IPS-20b (cell line): Measurements from ENCODE around the gene NHSL1.

Experiments used
- H3K27ac ChIP-seq: one replicate; pipeline ENCODE4 v1.5.1; 2013; ENCODE audit warnings: low read length
- H3K27me3 ChIP-seq: 2 replicates; pipeline ENCODE4 v1.6.1; 2013; ENCODE audit warnings: mild to moderate bottlenecking, low read length, inconsistent platforms; ENCODE audit not compliant: insufficient read depth
- H3K36me3 ChIP-seq: 2 replicates; pipeline ENCODE4 v1.6.1; 2013; ENCODE audit warnings: low read depth, mild to moderate bottlenecking, inconsistent platforms, low read length, moderate library complexity; ENCODE audit not compliant: insufficient read depth
- H3K4me1 ChIP-seq: 2 replicates; pipeline ENCODE4 v1.6.1; 2013; ENCODE audit warnings: mild to moderate bottlenecking, control low read depth, inconsistent platforms, low read length, moderate library complexity; ENCODE audit not compliant: insufficient read depth
- H3K4me3 ChIP-seq: 2 replicates; pipeline ENCODE4 v1.5.1; 2013; ENCODE audit warnings: mild to moderate bottlenecking, low read length, inconsistent platforms
- H3K9ac ChIP-seq: 2 replicates; pipeline ENCODE4 v1.6.1; 2013; ENCODE audit warnings: low read depth, mild to moderate bottlenecking, inconsistent platforms, low read length, moderate library complexity
- H3K9me3 ChIP-seq: 2 replicates; pipeline ENCODE4 v1.6.1; 2013; ENCODE audit warnings: mild to moderate bottlenecking, low read depth, low read length, inconsistent platforms; ENCODE audit not compliant: insufficient read depth

The NHSL1 gene

DNA sequence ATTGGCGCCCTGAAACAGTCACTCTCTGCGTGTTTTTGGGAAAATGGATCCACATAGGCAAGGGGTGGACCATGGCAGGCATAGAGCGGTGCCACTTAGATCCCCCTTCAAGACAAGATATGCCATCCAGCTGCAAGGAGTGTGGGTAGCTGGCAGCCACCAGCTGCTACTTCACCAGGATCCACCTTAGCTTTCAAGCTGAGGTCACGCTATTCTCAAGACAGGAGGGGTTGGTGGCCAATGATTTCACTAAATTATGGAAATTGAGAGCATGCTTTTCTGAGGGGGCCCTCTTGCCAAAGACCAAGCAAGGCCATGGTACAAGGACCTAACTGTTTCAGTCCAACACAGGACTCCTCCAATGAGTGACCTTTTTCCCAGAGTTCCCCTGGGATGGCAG, 78.9 kb downstream of the NHSL1 start:
- Histone ChIP-seq H3K36me3 (peaks cover 22% of the 10 kb centered on the region), H3K9me3 (no peaks in the 10 kb centered on the region), H3K4me1 (no peaks in the 10 kb centered on the region), H3K27me3 (no peaks in the 10 kb centered on the region), H3K9ac (no peak overlapping the region), H3K27ac (no peak overlapping the region), H3K4me3 (no peak overlapping the region)

DNA sequence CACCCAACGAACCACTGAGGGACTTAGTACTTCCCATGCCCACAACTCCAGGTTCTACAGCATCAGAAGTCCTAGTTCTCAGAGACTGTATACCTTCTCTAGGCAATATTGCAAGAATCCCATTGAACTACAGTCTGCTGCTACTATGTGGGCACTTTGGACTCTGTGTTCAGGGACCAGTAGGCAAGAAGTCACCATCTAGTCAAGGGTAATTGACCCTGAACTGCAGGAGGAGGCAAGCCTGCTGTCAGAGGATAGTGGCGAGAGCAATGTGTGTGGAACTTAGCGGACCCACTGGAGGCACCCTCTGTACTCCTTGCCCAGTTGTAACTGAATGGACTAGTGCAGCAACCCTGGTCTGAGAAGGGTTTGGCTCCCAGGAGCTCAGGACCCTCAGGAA, 79.5 kb downstream of the NHSL1 start:
- no peak overlapping the region for H3K9ac ChIP-seq
- no peak overlapping the region for H3K4me3 ChIP-seq
- no peaks in the 10 kb centered on the region for H3K9me3 ChIP-seq
- no peaks in the 10 kb centered on the region for H3K4me1 ChIP-seq
- H3K27ac ChIP-seq, result no peak overlapping the region
- H3K27me3 ChIP-seq, result no peaks in the 10 kb centered on the region
- peaks cover 22% of the 10 kb centered on the region for H3K36me3 ChIP-seq

DNA sequence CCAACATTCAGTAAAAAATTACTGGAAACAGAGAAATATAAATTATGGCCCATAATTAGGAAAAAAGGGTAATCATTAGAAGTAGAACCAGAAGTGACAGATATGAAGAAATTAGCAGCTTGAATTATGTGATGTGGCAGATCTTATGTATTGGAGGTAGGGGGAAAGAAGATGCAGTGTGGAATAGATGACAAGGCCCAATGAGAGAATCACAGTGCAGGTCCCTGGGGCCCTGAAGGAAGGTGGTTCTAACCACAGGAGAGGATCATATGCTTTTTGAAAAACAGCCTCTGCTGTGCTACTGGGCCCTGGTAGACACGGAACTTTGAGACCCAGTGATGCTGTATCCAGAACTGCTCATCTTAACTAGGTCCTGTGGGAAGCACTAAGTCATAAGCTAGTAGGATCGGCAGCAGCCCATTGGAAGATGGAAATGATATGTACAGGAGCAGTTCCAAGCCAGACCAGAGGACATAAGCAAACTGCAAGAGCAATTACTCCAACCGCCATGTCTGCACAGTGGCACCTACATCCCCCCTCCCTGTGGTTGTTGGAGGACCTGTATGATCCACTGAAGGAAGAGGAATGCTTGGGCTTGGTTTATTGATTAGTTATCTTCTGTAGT, 81.1 kb downstream of the NHSL1 start:
- no peak overlapping the region for H3K4me3 ChIP-seq
- H3K27me3 ChIP-seq, result no peaks in the 10 kb centered on the region
- no peaks in the 10 kb centered on the region for H3K9me3 ChIP-seq
- H3K4me1 ChIP-seq, result no peaks in the 10 kb centered on the region
- H3K36me3 ChIP-seq, result peaks cover 24% of the 10 kb centered on the region
- no peak overlapping the region for H3K9ac ChIP-seq
- H3K27ac ChIP-seq, result no peak overlapping the region

DNA sequence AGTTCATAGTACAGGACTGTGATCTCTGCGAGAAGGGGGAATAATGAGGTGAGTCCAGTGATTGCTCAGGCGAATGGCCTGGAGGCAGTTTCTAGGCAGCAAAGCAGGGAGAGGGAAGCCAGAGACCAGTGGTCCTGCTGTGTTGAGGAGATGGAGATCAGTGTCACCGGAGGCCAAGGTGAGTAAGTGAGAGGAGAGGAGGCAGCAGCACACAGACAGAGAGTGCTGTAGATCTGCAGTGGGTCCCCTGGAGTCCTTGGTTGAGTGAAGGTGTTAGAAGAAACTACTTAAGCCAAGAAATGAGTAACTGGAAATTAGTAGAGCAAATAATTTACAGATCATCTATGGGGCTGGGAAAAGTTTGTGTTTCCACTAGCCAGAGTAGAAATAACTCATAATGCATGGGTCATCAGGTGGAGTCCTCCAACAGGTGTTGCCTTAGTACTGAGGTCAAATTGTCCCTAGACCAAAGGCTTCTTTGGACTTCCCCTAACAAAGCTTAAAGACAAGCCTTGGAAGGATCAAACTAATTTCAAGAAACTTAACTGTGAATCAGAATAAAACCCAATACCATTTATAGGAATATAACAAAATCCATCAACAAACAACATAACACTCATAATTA, 81.7 kb downstream of the NHSL1 start:
- Histone ChIP-seq H3K4me3 (no peak overlapping the region), H3K27ac (no peak overlapping the region), H3K36me3 (peaks cover 28% of the 10 kb centered on the region), H3K9me3 (no peaks in the 10 kb centered on the region), H3K4me1 (no peaks in the 10 kb centered on the region), H3K27me3 (no peaks in the 10 kb centered on the region), H3K9ac (no peak overlapping the region)

DNA sequence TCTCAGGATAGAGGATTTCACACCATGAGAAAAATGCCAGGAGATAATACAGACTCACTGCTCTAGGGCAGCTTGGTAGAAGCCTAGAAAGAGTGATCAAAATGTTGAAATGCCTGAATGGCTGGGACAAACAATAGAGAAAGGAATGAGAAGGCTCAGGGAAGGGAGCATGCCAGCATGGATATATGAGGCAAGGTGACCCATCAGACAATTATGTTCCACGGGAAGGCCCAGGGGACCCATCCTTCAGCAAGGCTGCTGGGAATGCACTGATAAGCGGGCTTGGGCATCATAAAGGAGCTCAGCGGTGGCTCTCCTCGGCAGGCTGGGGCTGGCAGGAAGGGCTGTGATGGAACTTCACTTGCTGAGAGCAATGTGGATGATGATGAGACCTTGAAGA, 83.1 kb downstream of the NHSL1 start:
- no peak overlapping the region for H3K27ac ChIP-seq
- peaks cover 29% of the 10 kb centered on the region for H3K36me3 ChIP-seq

DNA sequence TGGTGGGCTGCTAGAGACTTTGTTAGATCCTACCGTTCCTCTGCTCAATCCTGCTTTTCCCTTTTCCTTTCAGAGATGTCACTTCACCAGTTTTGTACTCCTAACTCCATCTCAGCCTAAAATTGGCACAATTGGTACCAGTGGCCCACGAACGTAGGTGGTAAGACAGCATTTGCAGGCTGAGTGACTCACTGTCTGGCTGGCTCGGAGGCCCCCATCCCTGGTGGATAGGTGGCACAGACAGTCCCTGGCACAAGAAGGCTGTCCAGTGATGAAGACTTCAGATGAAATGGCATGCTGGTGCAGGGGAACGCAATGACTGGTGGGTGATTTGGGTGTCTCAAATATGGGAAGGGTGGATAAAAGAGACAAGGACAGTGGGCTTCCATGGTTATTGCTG, 84.2 kb downstream of the NHSL1 start:
- no peak overlapping the region for H3K27ac ChIP-seq
- H3K4me1 ChIP-seq, result no peaks in the 10 kb centered on the region
- peaks cover 35% of the 10 kb centered on the region for H3K36me3 ChIP-seq
- H3K9ac ChIP-seq, result no peak overlapping the region
- H3K4me3 ChIP-seq, result no peak overlapping the region
- no peaks in the 10 kb centered on the region for H3K27me3 ChIP-seq
- no peaks in the 10 kb centered on the region for H3K9me3 ChIP-seq

More for the DNA sequence above, 83.1 kb downstream of the NHSL1 start:
- Histone ChIP-seq H3K9me3 (no peaks in the 10 kb centered on the region), H3K27me3 (no peaks in the 10 kb centered on the region), H3K4me1 (no peaks in the 10 kb centered on the region), H3K9ac (no peak overlapping the region), H3K4me3 (no peak overlapping the region)

DNA sequence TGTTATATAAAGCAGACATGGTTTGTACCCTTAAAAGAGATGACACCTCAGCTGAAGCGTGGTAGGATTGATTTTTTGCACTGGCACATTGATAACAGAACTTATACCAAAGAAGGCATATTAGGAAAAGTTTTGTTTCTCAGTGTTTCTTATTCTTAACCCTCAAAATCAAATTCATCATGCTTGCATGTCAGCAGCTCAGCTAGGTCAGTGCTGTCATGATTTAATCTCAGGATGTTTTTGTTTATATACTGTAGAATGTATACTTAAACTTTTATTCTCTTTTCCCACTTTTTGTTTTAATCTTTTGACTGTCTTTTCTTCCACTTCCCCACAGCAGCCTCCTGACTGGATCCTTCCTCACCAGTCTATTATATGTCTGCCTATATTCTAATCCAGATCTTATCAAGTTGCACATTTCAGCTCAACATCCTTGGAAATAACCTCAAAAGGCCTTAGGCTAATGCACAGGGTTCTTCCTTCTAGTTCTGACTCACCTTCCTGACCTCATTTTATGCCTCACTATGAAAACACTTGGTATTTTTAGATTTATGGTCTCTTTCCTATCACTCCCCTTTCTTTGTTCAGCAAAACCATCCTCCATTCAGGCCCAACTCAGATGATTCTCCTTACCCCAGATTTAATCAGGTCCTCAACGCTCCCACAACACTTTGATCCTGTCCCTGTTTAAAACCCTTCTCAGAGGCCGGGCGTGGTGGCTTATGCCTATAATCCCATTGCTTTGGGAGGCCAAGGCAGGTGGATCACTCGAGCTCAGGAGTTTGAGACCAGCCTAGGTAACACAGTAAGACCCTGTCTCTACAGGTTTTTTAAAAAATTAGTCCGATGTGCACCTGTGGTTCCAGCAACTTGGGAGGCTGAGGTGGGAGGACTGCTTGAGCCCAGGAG, 88.1 kb downstream of the NHSL1 start:
- no peaks in the 10 kb centered on the region for H3K9me3 ChIP-seq
- peaks cover 73% of the 10 kb centered on the region for H3K36me3 ChIP-seq
- no peak overlapping the region for H3K27ac ChIP-seq
- H3K27me3 ChIP-seq, result no peaks in the 10 kb centered on the region
- H3K9ac ChIP-seq, result no peak overlapping the region
- no peak overlapping the region for H3K4me3 ChIP-seq
- no peaks in the 10 kb centered on the region for H3K4me1 ChIP-seq

DNA sequence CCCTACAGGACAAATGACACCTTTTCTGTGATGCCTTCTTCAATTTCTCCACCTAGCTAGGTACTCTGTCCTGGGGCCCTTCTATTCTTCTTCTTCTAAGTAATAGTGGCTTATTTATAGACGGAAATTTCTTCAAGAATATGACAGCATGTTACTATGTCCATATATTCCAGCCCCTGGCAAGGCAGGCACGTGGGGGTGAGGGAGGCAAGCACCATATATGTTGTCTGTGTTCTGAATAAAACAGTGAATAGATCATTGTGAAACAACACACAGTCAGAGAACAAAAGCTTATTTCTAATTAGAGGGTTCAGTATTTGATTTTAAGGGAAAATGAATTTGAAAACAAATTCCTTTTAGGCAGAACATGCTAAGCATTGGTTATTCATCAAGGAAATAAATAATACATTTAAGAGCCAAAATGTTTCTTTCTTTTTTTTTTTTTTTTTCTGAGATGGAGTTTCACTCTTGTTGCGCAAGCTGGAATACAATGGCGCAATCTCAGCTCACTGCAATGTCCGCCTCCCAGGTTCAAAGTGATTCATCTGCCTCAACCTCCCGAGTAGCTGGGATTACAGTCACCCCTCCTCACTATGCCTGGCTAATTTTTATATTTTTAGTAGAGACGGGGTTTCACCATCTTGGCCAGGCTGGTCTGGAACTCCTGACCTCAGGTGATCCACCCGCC, 89.1 kb downstream of the NHSL1 start:
- Histone ChIP-seq H3K4me3 (no peak overlapping the region), H3K27ac (no peak overlapping the region), H3K4me1 (no peaks in the 10 kb centered on the region), H3K9me3 (no peaks in the 10 kb centered on the region), H3K27me3 (no peaks in the 10 kb centered on the region), H3K36me3 (peaks cover 78% of the 10 kb centered on the region), H3K9ac (no peak overlapping the region)

DNA sequence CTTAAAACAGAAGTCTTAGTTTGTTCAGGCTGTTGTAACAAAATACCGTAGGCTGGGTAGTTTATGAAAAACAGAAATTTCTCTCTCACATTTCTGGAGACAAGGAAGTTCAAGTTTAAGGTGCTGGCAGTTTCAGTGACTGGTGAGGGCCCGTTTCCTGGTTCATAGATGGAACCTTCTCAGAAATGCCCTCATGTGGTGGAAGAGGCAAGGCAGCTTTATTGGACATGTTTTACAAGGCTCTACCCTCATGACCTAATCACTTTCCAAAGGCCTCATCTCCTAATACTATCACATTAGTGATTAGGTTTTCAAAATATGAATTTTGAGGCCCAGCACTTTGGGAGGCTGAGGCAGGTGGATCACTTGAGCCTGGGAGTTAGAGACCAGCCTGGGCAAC, 92.9 kb downstream of the NHSL1 start:
- H3K9ac ChIP-seq, result no peak overlapping the region
- no peak overlapping the region for H3K27ac ChIP-seq
- no peaks in the 10 kb centered on the region for H3K9me3 ChIP-seq
- no peaks in the 10 kb centered on the region; the same call in 1 of the 2 replicates for H3K27me3 ChIP-seq
- no peaks in the 10 kb centered on the region for H3K4me1 ChIP-seq
- peaks cover 55% of the 10 kb centered on the region for H3K36me3 ChIP-seq
- no peak overlapping the region for H3K4me3 ChIP-seq

DNA sequence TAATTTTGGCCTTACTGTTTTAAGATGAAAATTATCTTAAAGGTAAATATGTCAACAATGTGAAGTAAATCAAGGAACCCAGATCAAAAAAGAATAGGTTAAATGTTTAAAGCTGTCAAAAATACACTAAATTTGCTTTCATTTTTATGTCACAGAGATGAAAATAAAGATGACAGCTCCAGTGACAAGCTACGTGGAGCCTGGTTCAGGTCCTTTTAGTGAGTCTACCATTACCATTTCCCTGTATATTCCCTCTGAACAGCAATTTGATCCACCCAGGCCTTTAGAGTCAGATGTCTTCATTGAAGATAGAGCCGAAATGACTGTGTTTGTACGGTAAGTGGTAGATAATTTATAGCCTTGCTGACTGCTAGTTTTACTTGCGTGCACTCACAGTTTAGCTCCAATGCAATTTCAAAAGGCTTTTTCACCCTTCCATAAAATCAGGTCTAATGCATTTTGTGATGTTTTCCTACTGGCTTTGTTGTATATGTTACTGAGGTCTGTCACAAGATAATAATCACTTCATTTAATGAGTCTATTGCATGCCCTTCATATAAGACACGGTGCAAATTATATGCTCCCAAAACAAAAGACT, 93.4 kb downstream of the NHSL1 start:
- Histone ChIP-seq H3K4me3 (no peak overlapping the region), H3K27me3 (no peaks in the 10 kb centered on the region; the same call in 1 of the 2 replicates), H3K9me3 (no peaks in the 10 kb centered on the region), H3K27ac (no peak overlapping the region), H3K4me1 (no peaks in the 10 kb centered on the region), H3K9ac (no peak overlapping the region), H3K36me3 (peaks cover 49% of the 10 kb centered on the region)

DNA sequence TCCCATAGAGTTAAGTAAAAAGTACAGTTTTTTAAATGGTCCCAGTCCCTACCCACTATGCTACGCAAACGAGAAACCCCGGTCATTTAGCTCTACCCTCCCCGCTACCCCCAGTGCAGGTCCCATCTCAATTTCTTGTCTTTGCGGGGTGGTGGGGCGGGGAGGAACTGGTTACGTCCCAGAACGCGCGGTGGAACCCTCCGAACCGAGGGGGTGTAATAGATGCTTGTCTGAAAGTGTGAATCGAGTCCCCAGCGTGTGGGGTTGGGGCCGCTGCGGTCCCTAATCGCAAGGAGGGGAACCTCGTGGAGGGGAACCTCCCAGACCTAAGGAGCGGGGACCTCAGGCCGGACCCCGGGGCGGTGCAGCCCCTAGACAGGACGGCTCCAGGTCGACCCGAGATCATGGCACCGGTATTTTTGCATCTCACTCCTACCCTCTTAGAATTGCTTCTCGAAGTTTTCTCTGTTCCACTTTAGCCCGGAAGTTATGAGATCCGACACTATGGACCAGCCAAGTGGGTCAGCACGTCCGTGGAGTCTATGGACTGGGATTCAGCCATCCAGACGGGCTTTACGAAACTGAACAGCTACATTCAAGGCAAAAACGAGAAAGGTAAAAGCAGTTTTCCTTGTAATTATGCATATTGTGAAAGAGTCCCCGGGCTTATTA, 94.5 kb downstream of the NHSL1 start:
- H3K9ac ChIP-seq, result peak overlapping the region; percentile 89
- H3K27me3 ChIP-seq, result no peaks in the 10 kb centered on the region; the same call in 1 of the 2 replicates
- H3K36me3 ChIP-seq, result peaks cover 40% of the 10 kb centered on the region
- H3K9me3 ChIP-seq, result no peaks in the 10 kb centered on the region
- H3K4me1 ChIP-seq, result no peaks in the 10 kb centered on the region
- no peak overlapping the region for H3K27ac ChIP-seq
- peak overlapping the region; percentile 96 for H3K4me3 ChIP-seq
